Pons (tissue), 1 donor: ENCODE measurements around the gene ZXDC.

Experiments
- DNase-seq: peaks from one replicate; pipeline ENCODE4 v3.0.0-alpha.2; 2016; ENCODE audit warnings: low spot score

The ZXDC gene, protein sequence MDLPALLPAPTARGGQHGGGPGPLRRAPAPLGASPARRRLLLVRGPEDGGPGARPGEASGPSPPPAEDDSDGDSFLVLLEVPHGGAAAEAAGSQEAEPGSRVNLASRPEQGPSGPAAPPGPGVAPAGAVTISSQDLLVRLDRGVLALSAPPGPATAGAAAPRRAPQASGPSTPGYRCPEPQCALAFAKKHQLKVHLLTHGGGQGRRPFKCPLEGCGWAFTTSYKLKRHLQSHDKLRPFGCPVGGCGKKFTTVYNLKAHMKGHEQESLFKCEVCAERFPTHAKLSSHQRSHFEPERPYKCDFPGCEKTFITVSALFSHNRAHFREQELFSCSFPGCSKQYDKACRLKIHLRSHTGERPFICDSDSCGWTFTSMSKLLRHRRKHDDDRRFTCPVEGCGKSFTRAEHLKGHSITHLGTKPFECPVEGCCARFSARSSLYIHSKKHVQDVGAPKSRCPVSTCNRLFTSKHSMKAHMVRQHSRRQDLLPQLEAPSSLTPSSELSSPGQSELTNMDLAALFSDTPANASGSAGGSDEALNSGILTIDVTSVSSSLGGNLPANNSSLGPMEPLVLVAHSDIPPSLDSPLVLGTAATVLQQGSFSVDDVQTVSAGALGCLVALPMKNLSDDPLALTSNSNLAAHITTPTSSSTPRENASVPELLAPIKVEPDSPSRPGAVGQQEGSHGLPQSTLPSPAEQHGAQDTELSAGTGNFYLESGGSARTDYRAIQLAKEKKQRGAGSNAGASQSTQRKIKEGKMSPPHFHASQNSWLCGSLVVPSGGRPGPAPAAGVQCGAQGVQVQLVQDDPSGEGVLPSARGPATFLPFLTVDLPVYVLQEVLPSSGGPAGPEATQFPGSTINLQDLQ

DNA sequence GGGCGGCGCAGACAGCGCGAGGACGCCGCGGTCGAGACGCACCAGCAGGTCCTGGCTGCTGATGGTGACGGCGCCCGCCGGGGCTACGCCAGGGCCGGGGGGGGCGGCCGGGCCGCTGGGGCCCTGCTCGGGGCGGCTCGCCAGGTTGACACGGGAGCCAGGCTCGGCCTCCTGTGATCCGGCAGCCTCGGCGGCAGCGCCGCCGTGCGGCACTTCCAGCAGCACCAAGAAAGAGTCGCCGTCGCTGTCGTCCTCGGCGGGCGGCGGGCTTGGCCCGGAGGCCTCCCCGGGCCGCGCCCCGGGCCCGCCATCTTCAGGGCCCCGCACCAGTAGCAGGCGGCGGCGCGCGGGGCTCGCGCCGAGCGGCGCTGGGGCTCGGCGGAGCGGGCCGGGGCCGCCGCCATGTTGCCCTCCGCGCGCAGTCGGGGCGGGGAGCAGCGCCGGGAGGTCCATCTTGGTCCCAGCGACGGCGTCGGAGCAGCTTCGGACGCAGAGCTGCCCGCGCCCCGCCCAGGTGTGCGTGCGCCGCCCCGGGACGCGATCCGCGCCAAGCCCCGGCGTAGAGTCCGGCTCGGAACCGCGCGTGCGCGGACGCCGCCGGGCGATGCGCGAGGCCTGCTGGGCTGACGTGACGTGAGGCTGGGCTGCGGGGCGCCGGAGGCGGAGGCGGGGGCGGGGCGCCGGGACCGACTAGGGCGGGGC, at the start of gene ZXDC:
Gene ZXDC, minus strand, starts transcription at position 479 of the 702 bp plus-strand sequence. Its CDS starts 26 bp downstream, at position 453.
- DNase-seq: peak; percentile 87

DNA sequence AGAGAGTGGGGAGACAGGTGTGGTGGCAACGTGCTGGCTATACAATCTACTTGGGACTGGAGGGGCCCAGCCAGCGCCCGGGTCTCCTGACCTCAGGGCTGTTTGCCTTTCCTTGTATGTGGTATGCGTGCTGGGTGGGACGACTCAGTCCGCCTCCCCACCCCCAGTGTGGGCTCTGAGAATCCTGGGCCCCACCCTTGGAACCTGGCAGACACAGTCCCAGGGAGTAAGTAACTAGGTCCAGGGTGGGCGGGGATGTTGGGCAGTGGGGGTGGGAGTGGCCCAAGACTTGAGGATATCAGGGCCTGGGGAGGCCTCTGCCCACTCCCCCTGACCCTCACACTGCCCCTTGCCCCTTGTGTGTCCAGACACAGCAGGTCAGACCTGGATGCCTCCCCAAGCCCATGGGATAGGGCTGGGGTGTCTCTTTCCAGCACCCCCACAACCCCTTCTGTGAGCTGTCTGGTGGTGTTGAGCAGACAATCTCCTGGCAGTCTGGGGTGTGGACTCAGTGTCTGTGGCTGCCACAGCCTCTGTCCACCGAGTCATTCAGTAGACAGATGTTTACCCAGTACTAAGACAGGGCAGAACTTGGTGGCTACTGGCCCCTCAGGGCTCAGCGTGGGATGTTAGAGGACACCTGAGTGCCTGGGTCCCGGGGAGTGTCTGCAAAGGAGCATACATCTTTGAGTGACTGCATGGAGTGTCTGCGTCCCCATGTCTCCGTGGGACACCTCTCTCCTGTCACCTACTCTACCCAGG, 49.6 kb upstream of the ZXDC start:
- no peak for DNase-seq

DNA sequence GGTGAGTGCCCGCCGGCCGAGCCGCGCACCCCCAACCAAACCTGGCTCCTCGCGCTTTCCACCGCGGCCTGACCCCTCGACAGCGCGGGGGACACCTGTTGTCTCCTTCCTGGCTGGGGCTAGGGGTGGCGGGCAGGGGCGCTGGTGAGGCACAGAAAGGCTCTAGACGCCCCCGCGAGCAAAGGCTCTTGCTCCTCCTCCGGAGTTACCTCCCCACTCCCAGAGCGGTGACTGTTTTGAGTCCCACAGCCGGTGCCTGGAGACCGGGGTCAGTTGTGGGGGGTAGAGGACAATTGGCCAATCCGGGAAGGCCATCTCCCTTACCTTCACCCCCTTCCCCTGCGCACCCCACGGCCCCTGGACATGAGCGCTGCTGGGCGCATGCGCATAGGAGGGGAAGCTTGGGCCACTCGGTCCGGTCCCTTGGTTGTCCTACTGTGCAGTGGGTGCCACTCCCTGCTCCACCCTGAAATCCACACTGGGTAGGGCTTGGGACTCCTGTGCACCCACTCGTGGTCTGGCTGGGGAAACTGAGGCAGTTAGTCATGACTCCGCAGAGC, 48.8 kb upstream of the ZXDC start:
- DNase-seq: no peak

DNA sequence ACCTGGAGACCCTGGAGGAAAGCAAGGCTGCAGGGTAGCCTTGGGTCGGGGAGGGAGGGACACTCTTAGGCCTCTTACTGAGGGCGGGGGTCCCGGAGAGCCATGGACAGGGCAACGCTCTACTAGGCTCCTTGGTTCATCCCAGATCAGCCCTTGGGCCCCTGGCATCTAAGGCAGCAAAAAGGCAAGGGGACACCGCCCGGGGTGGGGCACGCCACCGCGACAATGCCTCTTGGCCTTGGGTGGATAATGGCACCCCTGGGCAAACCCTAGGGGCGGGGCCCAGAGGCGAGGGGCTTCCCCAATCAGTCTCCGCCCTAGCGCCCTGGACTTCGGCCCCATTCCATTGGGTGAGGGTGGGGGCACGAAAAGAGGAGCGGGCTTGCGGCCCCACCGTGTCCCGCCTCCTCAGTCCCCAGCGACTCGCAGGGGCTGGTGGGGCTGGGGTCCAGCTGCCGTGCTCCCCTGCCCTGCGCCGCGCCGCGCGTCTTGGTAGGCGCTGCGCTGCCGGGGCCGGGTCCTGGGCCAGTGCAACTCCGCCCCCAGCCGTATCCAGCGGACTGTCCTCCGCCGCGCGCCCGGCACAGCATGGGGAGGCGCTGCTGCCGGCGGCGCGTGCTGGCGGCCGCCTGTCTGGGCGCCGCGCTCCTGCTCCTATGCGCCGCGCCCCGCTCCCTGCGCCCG, 48.2 kb upstream of the ZXDC start, which contains the start of gene CHST13:
Gene CHST13, plus strand, starts transcription at position 411 of the 684 bp plus-strand sequence. Its CDS starts 178 bp downstream, at position 589.
- no peak for DNase-seq

DNA sequence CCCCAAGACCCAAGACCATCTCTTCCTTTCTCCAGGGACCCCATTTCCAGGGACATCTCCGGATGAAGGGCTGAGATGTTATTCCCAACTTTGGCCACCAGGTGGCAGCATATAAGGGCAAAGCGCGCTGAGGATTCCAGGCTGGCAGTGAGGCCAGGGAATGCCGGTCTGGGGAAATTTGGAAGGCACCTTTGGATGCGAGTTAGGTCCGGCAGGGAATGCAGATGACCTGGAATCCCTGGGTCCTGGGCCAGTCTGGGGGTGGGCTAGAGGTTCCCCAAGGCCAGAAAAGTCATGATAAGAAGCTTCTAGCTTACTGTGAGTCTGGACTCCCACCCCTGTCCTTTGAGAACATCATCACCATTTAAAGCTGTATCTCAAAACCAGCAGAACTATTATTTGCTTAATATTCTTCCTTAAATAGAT, 46.7 kb upstream of the ZXDC start:
- peak; percentile 37 for DNase-seq

DNA sequence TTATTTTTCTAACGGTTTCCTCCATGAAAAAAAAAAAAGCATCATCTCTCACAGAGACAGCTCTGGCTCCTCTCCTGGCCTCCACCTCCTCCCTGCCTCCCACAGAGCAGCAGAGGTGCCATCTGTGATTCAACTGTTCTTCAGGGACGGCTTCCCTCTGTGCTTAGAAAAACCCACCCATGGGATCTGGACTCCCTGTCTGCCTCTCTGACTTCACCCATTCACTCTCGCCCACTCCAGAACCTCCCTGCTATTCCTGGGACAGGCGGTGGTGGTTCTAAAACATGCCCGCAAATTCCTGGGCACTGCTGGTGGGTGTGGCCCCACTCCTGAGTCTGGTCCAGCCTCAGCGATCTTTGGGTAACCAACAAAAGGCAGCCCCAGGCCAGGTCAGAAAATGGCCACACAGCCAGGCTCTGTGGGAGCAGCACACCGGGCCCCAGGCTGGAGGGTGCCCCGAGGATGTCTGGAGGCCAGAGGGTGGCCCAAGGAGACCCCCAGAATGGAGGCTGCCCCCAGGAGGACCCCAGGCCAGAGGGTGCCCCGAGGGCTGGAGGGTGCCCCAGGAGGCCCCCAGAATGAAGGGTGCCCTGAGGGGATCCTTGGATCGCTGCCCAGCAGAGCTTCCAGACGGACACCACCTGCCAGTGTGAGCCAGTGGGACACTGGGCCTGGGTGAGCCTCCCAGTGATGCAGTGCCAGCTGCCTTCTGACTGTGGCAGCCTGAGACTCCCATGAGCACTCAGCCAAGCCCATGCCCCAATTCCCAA, 45.6 kb upstream of the ZXDC start:
- DNase-seq: no peak

DNA sequence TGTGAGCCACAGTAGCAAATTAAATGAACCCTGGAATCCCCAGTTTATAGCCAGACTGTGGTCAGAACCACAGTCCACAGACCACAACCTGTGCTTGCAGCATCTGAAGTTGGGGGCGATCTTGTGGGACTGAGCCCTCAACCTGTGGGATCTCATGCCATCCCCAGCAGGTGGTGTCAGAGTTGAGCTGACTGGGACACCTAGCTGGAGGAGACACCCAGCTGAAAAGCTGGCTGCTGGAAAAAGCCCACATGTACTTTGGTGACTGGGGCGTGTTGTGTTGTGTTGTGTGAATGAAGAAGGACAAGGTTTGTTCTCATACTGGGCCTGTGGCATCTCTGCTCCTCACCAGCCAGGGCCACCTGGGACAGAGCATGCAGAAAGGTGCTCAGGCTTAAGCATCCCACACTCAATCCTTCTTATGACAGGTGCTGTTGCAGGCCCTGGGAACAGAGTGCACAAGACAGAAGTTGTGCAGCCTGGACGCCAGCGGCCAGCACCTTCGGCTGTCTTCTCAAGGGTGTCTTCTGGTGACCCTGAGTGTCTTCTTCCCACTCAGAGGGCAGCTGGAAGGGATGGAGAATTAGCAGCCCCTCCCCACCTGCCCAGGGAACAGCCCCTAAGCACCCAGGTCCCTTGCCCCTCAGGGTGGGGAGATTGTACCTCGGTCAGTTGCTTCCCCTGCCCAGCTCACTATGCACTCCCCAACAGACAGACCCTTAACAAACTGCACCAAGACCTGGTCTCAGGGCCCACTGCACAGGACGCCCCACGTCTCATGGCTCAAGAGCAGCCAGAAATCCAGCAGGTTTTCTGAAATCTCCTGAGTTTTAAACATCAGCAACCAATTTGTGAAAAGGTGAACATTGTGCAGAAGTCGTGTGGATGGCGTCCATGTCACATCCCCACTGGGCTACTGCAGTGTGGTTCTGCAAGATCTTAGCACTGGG, 44.1 kb upstream of the ZXDC start:
- DNase-seq: no peak

DNA sequence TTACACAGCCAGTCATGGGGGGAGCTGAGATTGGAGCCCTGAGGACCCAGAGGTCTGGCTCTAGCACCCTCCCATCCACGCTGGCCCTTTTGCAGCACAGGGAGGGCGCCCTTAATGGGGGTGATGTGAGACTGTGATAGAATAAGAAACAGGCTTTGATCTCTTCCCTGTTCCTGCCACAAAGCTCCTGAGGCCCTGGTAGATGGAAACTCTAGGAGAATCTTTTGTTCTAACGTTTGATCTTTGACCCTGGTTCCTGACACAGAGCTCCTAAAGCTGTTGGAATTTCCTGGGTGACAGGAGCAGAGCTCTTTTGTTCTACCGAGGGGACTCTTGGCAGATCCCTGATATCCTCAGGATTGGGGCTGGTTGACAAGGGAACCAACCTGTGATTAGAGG, 43.1 kb upstream of the ZXDC start:
- no peak for DNase-seq

DNA sequence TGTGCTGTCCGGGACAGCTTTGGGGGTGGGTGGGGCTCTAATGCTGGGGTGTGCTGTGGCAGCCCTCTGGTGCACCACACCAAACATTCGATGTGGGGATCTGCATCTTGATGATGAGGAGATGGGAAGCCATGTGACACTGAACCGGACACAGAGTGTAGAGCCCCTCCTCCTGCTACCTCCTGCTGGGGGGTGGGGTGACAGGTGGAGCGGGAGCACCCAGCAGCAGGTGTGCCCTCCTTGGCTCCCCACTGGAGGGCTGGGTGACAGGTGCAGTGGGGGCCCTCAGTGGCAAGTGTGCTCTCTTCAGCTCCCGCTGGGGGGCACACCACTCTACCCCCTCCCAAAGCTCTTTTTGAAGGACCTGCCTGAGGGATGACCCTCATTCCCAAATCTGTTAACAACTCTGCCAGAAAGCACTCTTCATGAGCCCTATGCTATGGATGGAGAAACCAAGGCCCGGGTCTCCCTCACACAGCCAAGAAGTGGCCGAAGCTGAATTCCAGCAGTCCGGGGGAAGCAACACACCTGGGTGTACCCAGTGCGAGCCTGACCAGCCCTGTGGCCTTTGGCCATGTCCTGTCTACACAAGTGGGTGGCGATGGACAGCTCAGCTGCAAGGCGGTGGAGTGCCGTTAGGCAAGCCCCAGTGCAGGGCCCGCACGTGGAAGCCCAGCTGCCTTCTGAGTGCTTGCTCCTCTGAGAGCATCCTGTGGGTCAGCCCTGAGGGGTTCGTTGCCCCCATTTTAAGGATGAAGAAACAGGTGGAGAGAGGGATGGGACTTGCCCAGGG, 42.5 kb upstream of the ZXDC start:
- no peak for DNase-seq

DNA sequence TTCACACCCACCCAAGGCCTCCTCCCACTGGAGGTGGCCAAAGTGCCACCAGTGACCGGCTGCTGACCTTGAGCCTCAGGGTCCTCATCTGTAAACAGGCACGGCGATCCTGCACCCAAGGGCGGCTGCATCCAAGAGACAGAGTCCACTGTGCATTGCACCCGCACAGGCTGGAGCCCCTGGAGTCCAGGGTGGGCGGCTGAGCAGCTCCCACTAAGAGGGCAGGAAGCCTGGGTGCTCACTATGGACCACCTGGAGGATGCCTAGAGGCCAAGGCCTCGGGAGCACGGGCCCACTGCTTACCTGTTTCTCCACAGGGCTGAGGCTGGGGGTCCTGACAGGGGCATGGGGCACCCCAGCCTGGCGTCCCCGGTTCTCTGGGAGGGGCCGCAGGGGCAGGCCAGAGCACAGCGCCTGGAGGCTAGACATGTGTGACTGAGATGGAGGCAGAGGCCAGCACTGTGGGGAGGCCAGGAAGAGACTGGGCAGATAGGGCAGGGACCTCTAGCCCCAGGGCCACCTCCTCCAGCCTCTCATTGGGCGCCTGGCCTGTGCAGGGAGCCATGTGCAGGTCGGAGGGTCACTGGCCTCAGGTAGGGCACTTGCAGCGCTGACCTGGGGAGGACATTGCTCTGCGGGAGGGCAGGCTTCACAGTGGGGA, 41.7 kb upstream of the ZXDC start, which contains the start of gene UROC1:
Gene UROC1, minus strand, starts transcription at position 483 of the 661 bp plus-strand sequence. Its CDS starts 54 bp downstream, at position 429.
- DNase-seq: no peak

DNA sequence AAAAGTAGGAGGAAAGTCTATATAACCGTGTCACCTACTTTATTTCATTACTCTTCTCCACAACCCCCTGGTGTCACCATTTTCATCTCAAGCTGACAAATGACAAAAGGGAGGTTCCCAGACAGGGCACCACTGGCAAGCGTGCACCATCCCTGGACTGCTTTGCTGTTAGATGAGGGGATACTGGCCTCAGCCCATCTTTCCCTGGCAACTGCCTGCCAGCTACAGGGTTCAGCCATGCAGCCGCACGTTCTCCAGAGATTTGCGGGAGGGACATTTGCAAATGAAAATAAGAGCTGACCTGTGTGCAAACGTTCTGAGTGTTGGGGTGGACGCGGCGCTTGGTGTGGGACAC, 41.2 kb upstream of the ZXDC start:
- DNase-seq: no peak

DNA sequence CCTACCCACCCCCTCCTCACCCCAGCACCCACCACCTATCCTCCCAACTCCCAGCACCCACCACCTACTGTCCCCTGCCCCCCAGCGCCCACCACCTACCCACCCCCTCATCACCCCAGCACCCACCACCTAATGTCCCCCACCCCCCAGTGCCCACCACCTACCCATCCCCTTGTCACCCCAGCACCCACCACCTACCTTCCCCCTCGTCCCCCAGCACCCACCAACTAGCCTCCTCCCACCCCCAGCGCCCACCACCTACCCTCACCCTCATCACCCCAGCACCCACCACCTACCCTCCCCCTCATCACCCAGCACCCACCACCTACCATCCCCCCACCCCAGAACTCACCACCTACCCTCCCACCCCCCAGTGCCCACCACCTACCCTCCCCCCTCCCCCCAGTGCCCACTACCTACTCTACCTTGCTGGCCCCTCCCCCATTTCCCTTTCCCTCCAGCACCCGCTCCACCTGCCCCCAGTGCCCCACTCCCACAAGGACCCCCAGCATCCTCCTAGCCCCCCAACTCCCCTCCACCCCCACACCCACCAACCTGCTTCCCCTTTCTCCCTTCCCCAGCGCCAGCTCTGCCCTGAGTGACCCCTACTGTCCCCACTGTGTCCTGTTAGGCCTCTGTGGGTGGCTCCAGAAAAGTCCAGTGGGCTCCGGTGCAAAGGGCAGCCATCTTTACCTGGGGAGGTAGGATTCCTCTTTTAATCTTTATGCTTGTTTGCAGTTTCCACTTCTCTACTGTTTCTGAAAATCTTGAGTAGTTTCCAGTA, 40.7 kb upstream of the ZXDC start:
- DNase-seq: no peak

DNA sequence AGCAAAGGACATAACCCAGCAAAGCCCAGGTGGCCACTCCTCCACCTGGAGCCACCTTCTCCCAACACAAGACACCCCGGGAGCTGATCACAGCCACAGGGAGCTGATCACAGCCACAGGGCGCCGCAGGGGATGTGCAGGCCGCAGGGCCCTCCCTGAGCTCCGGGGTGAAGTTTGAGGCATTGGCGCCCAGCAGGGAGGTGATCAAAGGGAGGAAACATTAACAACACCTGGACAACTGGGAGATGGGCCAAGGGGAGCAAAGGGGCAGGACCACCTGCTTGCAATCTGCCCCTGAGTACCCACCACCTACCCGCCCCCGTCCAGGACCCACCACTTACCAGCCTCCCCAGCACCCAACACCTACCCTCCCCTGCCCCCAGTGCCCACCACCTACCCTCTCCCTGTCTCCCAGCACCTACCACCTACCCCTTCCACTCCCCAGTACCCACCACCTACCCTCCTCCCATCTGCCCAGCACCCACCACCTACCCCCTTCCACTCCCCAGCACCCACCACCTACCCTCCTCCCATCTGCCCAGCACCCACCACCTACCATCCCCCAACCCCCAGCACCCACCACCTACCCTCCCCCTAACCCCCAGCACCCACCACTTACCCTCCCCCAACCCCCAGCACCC, 39.5 kb upstream of the ZXDC start:
- no peak for DNase-seq

DNA sequence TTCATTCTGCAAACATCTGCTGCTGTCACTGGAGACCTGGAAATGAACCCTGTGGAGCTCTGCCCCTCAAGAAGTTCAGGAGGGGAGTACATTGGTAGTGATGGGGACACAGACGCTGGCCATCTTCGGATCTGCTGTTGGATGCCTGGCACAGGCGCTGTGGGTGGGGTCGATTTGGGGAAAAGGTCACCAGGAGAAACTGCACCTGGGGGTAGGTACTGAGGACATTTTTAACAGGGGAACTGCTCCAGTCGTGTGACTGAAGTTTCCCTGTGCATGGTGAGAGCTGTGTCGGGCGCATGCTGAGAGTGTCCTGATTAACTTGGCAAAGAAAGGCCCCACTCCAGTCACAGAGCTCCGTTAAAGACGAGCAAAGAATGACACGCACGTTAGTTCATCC, 38.5 kb upstream of the ZXDC start:
- DNase-seq: no peak

DNA sequence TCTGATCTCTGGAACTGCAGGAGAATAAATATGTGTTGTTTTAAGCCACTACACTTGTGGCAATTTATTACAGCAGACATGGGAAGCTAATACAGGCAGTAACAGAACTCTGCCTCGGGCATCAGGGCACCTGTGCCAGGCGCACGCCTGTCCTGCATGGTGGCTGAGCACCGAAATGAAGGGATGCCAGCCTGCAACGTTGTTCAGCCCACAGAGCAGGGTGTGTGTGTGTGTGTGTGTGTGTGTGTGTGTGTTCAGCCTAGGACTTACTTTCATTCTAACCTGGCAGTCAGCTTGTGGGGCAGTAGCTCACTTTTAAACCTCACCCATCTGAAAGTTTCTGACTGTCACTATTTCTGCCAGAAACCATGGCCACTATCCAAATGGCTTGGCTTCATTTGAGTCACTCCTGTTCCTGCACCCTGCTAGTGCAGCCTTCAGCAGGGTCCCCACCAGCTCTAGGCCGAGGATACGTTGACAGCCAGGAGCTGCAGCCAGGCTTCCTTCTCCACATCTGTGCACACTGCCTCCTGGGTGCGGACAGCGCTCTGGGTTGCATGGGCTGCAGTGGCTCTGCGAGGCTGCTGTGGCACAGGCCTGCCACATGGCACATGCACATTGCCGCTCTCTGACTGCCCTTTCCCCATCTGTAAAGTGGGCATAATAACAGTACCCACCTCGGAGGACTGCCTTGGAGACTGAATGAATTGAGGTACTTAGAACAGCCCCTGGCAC, 37.4 kb upstream of the ZXDC start:
- DNase-seq: no peak
